ENCODE measurements around the gene STAT3. TPM values are rescaled to one million over a fixed set of nuclear protein-coding genes. Genes with fewer than 3 reads are reported as not detected.

Gene STAT3
- polyA plus RNA-seq, 1 of the 3 experiments (the other 2 are of a cell fraction), result 35.7 TPM

DNA sequence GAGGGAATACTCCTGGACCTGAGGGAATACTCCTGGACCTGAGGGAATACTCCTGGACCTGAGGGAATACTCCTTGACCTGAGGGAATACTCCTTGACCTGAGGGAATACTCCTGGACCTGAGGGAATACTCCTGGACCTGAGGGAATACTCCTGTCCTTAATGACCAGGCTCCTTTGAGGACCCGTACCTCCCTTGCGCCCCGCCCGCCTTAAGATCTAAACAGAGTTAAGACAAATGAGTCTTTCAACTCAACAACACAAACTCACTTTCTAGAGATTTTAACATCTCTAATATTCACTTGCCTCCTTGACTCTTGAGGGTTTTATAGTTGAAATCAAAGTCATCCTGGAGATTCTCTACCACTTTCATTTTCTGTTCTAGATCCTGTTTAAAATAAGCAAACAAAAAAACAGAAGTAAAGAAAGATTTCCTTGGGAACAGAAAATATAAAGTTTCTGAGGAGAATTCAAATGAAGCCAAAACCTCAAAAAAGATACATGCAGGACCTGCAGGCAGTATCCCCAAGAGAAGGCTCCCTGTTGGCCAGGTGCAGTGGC lies 49.7 kb downstream of the STAT3 start:
- Histone ChIP-seq H3K27ac (ENCODE audit: low read depth in 2 of 2, low read length in 1 of 2) (no peak overlapping the region), H3K36me3 (replicated peaks in 1 of 2; ENCODE audit: control insufficient read depth in 1 of 2, insufficient read depth in 2 of 2, low read length in 1 of 2) (peaks cover 39 to 51% of the 10 kb centered on the region in 2 experiments), H3K9me3 (no peaks in the 10 kb centered on the region), H3K4me2 (no peak overlapping the region), H2AFZ (ENCODE audit: low read depth) (no peak overlapping the region), H3K4me1 (ENCODE audit: control insufficient read depth in 1 of 2, insufficient read depth in 2 of 2, low read depth in 1 of 2, low read length in 1 of 2) (no peaks in the 10 kb centered on the region), H4K20me1 (ENCODE audit: insufficient read depth) (no peaks in the 10 kb centered on the region; the same call in 1 of the 2 replicates), H3K9me2 (no peaks in the 10 kb centered on the region), H3F3A (replicated peaks; ENCODE audit: insufficient read depth) (peaks cover 19% of the 10 kb centered on the region), H3K79me2 (ENCODE audit: insufficient read depth) (peaks cover 3% of the 10 kb centered on the region), H3K9ac (no peak overlapping the region), H3K27me3 (ENCODE audit: insufficient read depth) (no peaks in the 10 kb centered on the region), H3K4me3 (ENCODE audit: low read depth in 2 of 2, low read length in 1 of 2) (no peak overlapping the region)
- POLR2A ChIA-PET, result no interaction called here
- WGBS (ENCODE audit: low lambda C conversion rate), result 100% methylated on average over 4 of the region's 4 CpGs
- CTCF ChIA-PET, result interaction anchor here (0.6 to 1.0 kb wide), 3 partner anchors 15 to 629 kb away, joined by 3 to 6 read pairs (median 3); no protein-coding TSS in a partner anchor
- no peak for DNase-seq
- no peak for TF ChIP-seq PBX3 (IDR thresholded peaks at IDR 0.05)
- no peak for TF ChIP-seq ELF1 (IDR thresholded peaks at IDR 0.05)
- no peak for TF ChIP-seq NFIC (IDR thresholded peaks at IDR 0.05; ENCODE audit: borderline replicate concordance)
- TF ChIP-seq YY1 (IDR thresholded peaks at IDR 0.05; ENCODE audit: low read depth), result no peak
- TF ChIP-seq IRF3 (IDR thresholded peaks at IDR 0.05; ENCODE audit: low read depth, low read length), result no peak
- TF ChIP-seq TAF1 (IDR thresholded peaks at IDR 0.05; ENCODE audit: borderline replicate concordance, low read depth, low read length), result no peak
- TF ChIP-seq POLR2AphosphoS5 (IDR thresholded peaks at IDR 0.05; ENCODE audit: low read depth, low read length), result no peak
- TF ChIP-seq TEAD4 (IDR thresholded peaks at IDR 0.05; ENCODE audit: borderline replicate concordance, insufficient read depth), result no peak

DNA sequence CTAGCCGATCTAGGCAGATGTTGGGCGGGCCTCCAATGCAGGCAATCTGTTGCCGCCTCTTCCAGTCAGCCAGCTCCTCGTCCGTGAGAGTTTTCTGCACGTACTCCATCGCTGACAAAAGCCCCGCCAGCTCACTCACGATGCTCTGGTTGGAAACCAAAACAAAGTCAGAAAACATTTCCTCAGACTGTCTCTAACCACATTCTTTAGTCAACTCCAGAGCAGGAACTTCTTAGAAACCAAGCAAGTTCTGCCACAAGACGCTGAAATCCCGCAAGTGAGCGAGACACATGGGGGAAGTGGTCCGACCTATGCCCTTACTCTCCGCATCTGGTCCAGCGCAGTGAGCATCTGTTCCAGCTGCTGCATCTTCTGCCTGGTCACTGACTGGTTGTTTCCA lies 50.8 kb downstream of the STAT3 start:
- Histone ChIP-seq H3K9ac (no peak overlapping the region), H4K20me1 (ENCODE audit: insufficient read depth) (no peaks in the 10 kb centered on the region; the same call in 1 of the 2 replicates)
- POLR2A ChIA-PET, result no interaction called here

More for the DNA sequence above, 50.8 kb downstream of the STAT3 start:
- H3K27ac ChIP-seq (ENCODE audit: low read depth in 2 of 2, low read length in 1 of 2), result no peak overlapping the region
- H3K4me2 ChIP-seq, result no peak overlapping the region
- no peaks in the 10 kb centered on the region for H3K4me1 ChIP-seq (ENCODE audit: control insufficient read depth in 1 of 2, insufficient read depth in 2 of 2, low read depth in 1 of 2, low read length in 1 of 2)
- peaks cover 3% of the 10 kb centered on the region for H3K79me2 ChIP-seq (ENCODE audit: insufficient read depth)
- H2AFZ ChIP-seq (ENCODE audit: low read depth), result no peak overlapping the region
- no peaks in the 10 kb centered on the region for H3K9me3 ChIP-seq
- H3K36me3 ChIP-seq (replicated peaks in 1 of 2; ENCODE audit: control insufficient read depth in 1 of 2, insufficient read depth in 2 of 2, low read length in 1 of 2), result peaks cover 46 to 54% of the 10 kb centered on the region in 2 experiments
- no peaks in the 10 kb centered on the region for H3K27me3 ChIP-seq (ENCODE audit: insufficient read depth)
- TF ChIP-seq POLR2AphosphoS5 (IDR thresholded peaks at IDR 0.05; ENCODE audit: low read depth, low read length), result no peak
- no peak for TF ChIP-seq RCOR1 (IDR thresholded peaks at IDR 0.05; ENCODE audit: low read length)
- no peak for TF ChIP-seq CHD2 (IDR thresholded peaks at IDR 0.05; ENCODE audit: low read length, partially characterized antibody)
- TF ChIP-seq TAF1 (IDR thresholded peaks at IDR 0.05; ENCODE audit: borderline replicate concordance, low read depth, low read length), result no peak
- TF ChIP-seq NRF1 (IDR thresholded peaks at IDR 0.05; ENCODE audit: low read depth, low read length), result no peak
- TF ChIP-seq FOXM1 (IDR thresholded peaks at IDR 0.05; ENCODE audit: low read depth), result no peak
- no peak for TF ChIP-seq FOSL2 (IDR thresholded peaks at IDR 0.05; ENCODE audit: borderline replicate concordance, low read depth)
- TF ChIP-seq, protein P1, sequence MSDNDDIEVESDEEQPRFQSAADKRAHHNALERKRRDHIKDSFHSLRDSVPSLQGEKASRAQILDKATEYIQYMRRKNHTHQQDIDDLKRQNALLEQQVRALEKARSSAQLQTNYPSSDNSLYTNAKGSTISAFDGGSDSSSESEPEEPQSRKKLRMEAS (IDR thresholded peaks at IDR 0.05; ENCODE audit: low read depth), result no peak
- no peak overlapping the region for H3K4me3 ChIP-seq (ENCODE audit: low read depth in 2 of 2, low read length in 1 of 2)
- 91% methylated on average over 15 of the region's 15 CpGs for WGBS (ENCODE audit: low lambda C conversion rate)
- CTCF ChIA-PET, result no interaction called here
- no peaks in the 10 kb centered on the region for H3K9me2 ChIP-seq
- peaks cover 22% of the 10 kb centered on the region for H3F3A ChIP-seq (replicated peaks; ENCODE audit: insufficient read depth)
- DNase-seq, result no peak
